NCI-H187 treated with DMSO at 0.1 percent for 48 hours (cell line): ENCODE results near the gene ITPR1.

ENCODE experiments used
- DNase-seq: peaks from one replicate; lab custom pipeline; 2025; lab: John Stamatoyannopoulos, UW

Gene ITPR1

DNA sequence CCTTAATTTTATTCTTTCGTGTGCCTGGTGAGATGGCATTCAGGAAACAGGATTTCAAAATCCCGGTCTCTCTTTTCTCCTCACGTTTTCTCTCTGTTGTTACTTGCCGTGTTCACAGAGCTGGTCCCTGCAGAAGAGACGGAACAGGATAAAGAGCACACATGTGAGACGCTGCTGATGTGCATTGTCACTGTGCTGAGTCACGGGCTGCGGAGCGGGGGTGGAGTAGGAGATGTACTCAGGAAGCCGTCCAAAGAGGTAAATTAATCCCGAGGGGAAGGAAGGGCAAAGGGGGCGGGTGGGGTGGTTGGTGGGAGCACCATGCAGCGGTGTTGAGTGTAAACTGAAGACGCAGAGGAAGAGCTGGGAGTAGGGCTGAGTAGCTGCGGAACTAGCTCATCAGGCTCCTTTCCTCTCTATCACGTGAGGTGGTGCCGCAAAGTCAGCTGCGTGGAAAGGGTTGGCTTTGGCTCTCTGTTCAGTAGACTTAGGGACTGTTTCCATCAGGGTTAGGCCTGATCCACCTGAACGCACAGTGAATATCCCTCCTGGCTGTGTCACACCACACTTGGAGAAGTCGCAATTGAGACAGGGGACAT lies 321.3 kb downstream of the ITPR1 start:
- no peak for DNase-seq

DNA sequence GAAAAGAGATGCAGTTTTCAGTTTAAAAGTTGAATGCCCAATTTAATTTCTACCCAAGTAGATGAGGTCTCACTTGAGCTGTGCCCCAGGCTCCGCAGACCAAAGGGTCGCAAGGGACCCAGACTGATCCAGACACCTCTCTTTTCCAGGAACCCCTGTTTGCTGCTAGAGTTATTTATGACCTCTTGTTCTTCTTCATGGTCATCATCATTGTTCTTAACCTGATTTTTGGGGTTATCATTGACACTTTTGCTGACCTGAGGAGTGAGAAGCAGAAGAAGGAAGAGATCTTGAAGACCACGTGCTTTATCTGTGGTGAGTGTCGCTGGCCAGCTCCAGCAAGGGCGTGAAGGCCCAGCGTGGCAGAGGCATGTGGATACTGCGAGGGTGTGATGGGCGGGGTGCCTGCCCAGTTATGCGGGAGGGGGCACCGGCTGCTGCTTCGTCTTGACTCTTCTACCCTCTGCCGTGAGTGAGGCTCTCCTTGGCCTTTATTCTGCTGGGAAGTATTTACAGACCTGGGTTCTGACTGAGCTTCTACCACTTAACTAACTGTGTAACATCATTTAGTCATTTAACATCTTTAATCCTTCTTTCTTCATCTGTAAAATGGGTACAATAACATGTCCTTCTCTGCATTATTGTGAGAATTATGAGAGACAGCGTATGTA lies 321.9 kb downstream of the ITPR1 start:
- DNase-seq: no peak

DNA sequence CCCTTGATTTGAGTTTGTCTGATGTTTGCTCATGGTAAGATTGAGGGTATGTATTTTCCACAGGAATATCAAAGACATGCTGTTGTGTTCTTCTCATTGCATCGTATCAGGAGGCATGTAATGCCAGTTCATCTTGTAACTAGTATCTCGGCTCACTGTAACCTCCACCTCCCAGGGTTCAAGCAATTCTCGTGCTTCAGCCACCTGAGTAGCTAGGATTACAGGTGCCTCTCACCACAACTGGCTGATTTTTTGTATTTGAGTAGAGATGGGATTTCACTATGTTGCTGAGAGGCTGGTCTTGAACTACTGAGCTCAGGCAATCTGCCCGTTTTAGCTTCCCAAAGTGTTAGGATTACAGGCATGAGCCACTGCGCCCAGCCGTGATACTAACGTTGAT lies 323.2 kb downstream of the ITPR1 start:
- DNase-seq: no peak

DNA sequence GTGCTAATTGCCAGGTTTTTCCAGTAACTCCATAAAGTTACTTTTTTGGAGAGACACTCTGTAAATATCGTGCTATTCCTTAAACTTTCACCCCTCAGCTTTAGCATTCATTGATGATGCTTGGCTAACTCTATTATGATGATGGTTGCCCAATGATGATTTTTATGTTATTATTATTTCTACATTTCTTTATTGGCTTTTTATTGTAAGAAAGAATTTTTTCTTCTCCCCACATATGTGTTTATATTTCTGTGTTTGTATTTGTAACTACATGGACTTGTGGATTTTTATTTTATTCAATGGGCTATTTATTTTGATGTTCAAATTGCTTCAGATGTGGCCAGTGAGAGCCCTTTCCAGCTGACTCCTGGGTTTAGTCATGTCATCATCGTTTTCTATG lies 323.6 kb downstream of the ITPR1 start:
- DNase-seq: no peak

DNA sequence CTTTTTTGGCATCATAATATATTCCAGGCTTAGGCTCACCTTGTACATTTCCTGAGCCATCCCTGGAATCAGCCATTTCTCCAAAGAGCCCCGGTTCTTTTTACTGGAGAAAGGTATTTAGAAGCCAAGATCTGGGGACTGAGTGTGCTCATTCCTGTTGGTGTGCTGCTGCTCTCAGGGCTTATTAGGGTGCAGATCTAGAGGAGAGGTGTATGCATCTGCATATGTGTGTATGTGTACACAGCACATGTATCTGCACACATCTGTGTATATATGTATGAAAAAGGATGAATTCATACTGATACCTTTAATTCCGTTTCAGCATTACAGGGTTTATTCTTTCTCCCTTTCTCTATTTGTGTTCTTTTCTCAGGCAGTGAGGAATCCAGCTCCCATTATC lies 324.0 kb downstream of the ITPR1 start:
- DNase-seq: no peak

DNA sequence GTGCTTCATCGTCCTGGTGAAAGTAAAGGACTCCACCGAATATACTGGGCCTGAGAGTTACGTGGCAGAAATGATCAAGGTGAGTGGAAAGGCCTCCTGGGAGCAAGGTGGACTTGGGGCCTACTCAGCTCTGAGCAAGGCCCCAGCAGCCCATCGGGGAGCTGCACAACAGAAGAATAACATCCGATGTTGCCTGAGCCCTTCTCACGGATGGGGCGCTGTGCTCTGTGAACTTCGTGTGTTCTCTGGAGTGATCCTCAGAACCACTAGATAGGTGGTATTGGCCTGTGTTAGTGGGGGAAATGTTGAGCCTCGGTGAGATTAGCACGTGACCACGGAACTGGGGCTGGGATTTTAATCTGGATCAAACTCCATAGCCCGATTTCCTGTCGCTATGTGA lies 325.0 kb downstream of the ITPR1 start:
- no peak for DNase-seq

DNA sequence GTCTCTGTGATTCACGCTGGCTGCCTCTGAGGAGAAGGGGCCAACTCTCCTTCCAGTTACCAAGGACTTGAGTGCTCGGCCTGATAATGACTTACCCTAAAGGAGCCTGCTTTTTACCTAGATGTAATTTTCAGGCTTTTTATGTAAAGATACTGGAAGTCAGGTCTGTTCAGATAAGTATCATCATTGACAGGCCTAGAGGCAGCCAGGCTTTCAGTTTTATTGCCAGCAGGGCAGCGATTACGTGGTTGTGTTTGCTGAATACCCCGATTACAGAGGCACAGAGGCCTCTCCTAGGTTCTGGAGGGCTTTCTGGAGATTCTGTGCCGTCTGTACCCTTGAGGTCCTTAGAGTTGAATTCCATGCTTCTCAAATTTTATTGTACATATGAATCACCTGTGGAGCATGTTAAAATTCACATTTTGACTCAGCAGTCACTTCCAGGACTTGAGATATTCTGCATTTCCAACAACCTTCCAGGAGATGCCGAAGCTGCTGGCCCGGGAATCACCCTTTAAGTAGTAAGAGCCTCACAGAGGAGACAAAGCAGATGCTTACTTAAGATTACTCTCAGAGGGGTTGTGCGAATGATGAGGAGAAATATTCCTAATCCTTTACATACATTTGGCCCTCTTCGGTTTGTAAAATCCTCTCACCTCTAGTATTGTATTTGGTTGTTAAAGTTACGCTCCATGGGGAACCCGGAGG lies 326.0 kb downstream of the ITPR1 start:
- no peak for DNase-seq

DNA sequence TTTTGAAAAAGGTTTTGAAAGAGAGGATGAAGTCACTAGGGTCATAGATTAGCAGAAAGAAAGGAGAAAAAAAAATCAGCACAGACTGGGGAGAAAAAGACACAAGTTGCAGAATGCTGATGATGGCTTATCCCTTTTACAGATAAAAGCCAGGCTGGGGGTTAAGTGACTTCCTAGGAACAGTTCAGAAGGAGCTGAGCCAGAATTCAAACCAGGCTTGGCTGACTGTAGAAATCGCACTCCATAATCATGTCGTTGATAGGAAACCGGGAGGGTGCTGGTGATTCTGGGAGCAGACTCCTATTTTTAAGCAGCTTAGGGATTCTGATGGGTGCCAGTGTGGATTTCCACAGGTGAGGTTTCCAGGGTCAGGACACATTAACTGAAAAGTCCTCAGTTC lies 326.6 kb downstream of the ITPR1 start:
- no peak for DNase-seq

DNA sequence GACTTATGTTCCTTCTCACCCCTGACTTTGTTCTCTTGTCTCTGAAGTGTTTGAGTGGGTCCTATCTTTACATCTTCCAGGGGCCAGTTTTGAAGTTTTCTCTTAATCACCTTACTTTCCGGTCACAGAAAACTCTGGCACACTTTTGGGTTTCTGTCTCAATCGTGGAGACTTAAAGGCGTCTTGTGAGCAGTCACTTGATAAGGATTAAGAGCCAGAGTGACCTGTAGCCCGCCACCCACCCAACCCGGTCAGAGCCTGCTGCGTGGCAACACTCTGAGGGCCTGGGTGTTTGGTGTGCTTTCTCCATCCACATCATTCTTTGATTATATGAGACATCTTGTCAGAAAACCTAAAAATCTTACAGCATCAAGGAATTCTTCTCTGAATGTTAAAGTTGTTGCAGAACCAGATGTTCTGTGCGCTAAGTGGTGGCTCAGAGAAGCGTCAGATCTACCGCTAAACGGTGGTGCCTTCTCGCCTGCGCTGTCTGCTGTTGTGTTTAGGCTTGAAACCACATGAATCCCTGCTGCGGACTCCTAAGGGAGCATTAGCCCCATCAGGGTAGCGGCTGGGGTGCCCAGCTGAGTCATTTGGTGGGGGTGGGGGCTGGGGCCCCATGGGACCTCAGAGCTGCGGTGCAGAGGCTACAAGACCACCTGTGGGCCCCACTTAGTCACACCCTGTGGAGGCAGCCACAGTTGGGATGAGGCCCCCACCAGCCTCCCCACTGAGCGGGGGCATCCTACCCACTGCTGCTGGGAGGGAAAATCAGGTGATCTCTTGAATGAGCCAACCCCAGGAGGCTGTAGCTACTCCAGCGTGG lies 327.4 kb downstream of the ITPR1 start:
- no peak for DNase-seq

DNA sequence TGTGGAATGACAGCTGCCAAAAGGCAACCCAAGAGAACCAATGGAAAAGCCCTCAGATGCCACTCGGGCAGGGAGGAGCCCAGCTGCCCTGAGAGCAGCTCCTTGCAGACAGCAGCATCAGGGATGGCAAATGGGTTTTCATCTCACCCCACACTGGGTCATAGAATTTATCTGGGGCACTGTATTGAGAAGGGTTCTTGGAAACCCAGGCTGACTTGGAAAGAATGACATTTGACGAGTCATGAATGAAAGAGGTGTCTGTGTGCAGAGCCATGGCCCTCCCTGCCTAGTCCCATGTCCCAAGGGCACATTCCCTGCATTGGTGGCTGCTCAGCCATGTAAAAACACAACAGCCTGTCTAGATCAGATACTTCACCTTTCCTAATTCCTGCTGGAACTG lies 328.2 kb downstream of the ITPR1 start:
- no peak for DNase-seq

DNA sequence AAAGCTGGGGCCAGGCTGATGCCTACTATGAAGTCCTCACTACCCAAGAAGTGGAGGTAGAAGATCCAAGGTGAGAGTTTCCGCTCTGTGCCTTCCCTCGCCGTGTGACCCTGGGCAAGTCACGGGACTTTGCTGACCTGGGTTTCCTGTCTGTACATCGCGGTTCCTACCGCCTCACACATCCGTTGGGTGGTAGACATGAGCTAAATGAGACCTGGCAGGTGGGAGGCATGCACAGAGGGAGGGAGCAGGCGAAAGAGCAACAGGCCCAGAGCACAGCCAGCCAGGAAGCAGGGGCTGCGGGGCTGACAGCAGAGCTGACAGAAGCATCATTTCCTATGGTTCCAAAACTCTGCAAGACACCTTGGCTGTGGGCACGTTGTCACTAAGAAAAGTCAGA lies 328.8 kb downstream of the ITPR1 start:
- DNase-seq: no peak

DNA sequence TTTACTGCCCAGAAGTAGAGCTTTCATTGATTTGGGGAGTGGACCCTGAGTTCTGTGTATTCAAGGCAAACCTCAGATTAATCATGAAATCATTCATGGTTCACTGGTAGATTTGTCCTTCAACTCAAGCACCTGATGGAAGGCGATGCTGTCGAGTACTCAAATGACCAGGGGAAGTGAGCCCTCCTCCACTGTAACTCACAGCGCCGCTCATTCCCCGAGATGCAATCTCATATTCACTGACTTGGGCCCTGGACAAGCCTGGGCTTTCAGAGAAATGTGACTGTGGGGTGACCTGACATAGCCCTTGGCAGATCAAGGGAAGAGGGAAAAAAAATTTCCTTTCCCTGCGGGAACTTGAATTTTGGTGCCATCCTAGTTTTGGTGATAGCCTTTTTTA lies 329.4 kb downstream of the ITPR1 start:
- DNase-seq: no peak

DNA sequence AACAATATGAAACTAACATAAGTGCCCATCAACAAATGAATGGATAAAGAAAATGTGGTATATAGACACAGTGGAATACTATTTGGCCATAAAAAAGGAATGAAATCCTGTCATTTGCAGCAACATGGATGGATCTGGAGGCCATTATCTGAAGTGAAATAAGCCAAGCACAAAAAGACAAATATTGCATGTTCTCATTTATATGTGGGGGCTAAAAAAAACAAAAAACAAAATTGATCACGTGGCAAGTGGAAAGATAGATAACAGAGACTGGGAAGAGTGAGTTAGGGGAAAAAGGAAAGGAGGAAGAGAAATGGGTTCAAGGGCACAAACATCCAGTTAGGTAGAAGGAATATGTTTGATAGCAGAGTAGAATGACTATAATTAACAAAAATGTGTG lies 330.2 kb downstream of the ITPR1 start:
- no peak for DNase-seq

DNA sequence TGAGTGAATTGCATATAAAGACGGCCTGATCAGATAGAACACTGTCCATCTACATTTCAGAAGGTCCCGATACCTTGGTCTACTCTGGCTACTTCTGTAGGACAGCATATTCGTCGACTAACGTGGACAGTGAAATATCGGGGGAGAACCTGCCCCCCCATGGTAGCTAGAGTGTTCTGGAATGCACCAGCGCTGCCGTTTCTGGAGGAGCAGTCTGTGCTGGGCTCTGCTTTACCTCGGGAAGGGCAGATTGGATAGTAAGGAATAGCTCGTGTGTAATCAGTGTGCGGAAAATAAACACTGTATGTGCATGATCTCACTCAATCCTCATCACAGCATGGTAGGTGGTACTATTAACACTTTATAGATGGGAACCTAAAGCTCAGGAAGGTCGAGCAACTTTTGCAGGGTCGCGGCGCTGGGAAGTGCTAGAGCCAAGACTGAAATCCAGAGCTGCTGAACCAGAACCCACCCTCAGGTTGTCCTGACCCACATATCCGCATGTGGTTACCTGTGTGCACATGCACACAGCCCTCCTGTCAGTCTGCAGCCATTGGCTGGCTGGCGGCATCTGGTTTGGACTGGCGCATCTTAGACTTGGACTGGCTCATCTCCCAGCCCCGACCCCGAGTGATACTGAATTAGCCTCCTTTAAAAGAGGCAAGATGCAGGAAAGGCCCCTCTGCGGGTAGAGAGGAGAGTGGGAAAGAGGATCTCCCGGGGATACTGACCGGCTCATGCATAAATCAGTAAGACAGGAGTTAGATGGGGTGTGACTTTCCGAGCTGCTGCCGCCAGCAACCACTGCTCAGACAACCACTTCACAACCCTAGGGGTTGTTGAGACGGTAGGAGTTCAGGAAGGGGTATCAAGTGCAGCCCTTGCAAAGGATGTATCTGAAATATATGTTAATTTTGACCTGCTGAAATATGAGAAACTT lies 331.1 kb downstream of the ITPR1 start:
- DNase-seq: no peak

DNA sequence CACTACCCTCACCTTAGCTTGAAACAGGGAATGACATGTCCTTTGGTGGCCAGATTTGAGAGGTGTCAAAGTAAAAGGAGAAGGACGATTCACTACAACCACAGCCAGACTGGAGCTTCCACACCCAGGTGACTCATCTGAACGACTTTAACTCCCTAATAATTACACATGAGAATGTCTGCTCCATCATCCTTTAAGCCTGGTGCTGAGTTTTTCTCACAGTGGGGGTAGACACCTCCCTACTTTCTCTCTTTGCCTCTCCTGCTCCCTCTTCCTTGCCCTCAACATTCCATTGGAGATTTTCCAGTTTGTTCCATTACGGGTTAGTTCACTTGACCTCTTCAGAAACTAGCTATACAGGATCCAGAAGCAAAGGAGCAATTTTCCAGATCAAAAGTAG lies 331.8 kb downstream of the ITPR1 start:
- no peak for DNase-seq

DNA sequence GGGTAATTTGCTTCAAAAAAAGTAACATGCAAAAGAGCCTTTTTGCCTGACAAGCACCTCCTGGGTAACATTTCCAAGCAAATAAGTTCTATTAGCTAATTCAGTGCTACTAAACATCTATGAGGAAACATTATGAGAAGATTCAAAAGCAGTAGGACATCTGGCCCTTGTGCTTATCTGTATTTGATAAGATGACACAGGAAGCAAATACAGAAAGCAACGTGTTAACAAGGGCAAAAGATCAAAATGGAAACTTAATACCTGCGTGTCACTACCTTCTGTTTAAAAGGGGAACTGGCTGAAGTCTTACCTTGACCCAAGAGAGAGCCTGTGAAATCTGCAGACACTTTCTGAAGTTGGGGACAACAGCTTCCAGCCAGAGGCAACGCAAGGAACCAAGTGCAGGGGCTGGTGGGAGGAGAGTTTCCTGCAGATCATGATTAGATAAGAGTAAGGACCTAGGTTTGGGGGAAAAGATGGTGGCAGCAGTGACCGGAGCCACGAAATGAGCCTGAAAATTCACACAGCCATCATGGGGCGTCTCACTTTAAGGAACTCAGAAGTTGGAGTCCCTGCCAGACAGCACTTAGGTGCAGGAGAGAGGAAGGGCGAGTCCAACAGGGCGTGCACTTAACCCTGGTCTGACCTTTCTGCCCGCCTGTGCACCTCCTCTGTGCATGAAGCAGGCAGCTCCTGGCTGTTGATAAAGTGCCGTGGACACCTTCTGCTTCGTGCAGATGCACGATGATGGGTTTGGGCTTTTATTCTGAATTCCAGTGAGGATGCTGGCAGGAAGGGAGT lies 332.5 kb downstream of the ITPR1 start:
- no peak for DNase-seq

DNA sequence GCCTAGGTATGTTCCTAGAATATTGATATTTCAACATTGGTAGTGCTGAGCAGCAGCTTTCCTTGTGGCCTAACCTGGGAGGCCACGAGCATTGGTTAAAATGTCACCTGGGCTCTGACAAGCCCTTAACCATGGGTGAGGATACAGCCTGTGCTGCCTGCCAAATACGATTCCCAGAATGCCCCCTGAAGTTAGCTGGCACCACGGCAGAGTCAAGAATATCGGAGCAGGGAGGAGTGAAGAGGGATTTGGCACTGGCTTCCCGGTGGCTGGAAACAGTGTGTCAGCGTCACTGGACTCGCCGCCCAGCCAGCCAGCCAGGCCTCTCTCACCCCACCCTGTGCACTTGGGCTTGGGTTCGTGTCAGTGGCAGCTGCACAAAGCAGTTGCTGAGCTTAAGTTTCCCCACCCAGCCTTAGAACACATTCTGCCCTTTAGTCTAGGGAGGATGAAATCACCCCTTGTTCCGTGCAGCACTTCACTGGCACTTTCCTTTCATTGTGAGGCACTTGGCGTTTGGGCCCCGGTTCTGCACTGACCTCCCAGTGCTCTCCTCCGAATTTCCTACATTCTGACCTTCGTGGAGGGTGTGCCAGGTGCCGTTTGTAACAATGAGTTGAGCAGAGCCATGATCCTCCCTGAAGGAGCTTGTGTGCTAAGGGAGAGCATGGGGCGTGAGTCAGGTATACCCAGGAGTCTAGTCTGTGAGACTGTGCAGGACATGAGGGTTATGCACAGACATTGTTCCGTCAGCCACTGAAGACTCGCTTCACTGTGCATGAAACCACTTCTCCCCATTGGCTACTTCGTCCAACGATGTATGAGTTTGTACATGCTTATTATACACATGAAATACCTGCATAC lies 333.3 kb downstream of the ITPR1 start:
- DNase-seq: no peak

DNA sequence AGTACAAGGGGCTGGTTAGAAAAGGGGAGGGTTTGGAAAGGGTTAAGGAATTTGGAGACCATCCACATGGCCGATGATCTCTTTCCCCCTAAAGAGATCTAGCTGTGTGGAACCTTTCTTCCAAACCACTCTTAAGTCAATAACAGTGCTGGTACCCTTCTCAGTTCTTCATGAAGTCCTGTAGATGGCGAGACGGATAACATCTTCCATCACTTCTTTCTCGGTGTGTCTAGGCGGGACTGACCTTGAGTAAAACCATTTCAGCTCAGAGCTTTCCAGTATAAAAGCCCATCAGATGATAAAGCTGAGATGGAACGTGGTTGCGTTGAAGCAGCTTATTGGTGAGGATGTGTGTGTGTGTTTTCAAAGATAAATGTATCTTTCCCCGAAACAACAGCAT lies 334.6 kb downstream of the ITPR1 start:
- DNase-seq: no peak

DNA sequence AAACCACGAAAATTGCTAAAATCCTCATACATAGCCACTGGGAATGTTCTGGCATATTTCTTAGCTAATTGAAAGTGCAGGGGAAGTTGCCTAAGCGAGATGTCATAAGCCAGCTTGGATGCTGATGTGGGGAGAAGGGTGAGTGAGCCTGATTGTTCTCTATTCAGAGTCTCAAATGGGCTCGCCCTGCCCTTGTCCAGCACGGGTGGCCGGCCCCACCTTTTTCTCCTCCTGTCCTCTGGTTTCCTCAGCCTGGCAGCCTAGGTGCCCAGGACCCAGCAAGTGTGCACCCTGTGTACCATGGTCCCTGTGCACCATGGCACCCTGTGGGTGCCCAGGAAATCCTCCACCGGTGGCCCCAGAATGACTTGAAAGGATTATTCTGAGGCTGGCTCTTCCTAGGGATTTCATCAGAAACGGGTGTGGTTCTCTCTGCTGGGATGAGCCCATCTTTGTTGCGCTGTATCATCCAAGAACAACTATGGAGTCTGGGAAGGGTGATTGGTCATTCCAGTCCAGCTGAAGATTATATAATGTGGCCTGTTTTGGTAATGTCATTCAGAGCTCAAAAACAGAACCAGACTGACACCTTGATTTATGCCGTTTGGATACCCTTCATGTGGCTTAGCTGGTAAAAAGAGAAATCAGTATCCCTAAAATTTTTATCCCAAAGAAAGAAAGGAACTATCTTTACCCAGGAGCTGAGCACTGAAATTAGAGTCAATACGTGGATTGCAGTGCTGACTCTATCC lies 335.3 kb downstream of the ITPR1 start:
- no peak for DNase-seq
